Suprapubic skin (tissue), 4 donors: ENCODE data around the gene THNSL1. TPM values are rescaled to one million over a fixed set of nuclear protein-coding genes. Genes with fewer than 3 reads are reported as not detected.

Source experiments
- DNase-seq, 2 donors: peaks; one replicate each; pipeline ENCODE4 v3.0.0-alpha.2; 2019; ENCODE audit warnings: low spot score in 2 of 2
- H3K27ac ChIP-seq: fragments of 200-600 bp; sonication (generic); one replicate; pipeline ENCODE4 v1.5.1; 2019
- H3K27me3 ChIP-seq: fragments of 200-600 bp; sonication (generic); one replicate; pipeline ENCODE4 v1.5.1; 2019
- H3K36me3 ChIP-seq: fragments of 200-600 bp; sonication (generic); one replicate; pipeline ENCODE4 v1.5.1; 2019
- H3K4me1 ChIP-seq: fragments of 200-600 bp; sonication (generic); one replicate; pipeline ENCODE4 v1.5.1; 2019
- H3K4me3 ChIP-seq: fragments of 200-600 bp; sonication (generic); one replicate; pipeline ENCODE4 v1.5.1; 2019; ENCODE audit warnings: mild to moderate bottlenecking
- H3K9me3 ChIP-seq: fragments of 200-600 bp; sonication (generic); one replicate; pipeline ENCODE4 v1.5.1; 2019
- CTCF ChIP-seq, 2 donors: fragments of 200-600 bp in 1 of 2; fragments of 450-650 bp in 1 of 2; sonication (generic) in 1 of 2; IDR thresholded peaks; one replicate each; pipeline ENCODE4 v1.5.1; 2016 to 2019; ENCODE audit warnings: antibody characterized with exemption in 2 of 2, mild to moderate bottlenecking in 1 of 2, moderate library complexity in 1 of 2
- EP300 ChIP-seq: sonication (generic); formaldehyde crosslinking; IDR thresholded peaks from one replicate; pipeline ENCODE4 v1.6.1; 2017; ENCODE audit warnings: antibody characterized with exemption
- POLR2A ChIP-seq, 2 donors: fragments of 450-650 bp; IDR thresholded peaks; one replicate each; pipeline ENCODE4 v1.6.1; 2017; ENCODE audit warnings: antibody characterized with exemption in 2 of 2, mild to moderate bottlenecking in 2 of 2, moderate library complexity in 2 of 2
- POLR2AphosphoS5 ChIP-seq, 3 donors: sonication (generic); formaldehyde crosslinking; IDR thresholded peaks; one replicate each; pipeline ENCODE4 v1.6.1; 2017; ENCODE audit warnings: antibody characterized with exemption in 3 of 3
- WGBS: methylation state at CpG from one replicate; pipeline ENCODE4 v1.1.5; 2018; 5-methylcytosine and 5-hydroxymethylcytosine counted together
- total RNA-seq, 4 donors: library from RNA; depleted of rRNA; stranded (reverse); fragments of >200 nt; gene quantifications; one replicate each; pipeline ENCODE4 v1.1.0, GENCODE V29; 2016

THNSL1 gene
- total RNA-seq, 4 donors from 2014 or later, result 1.1 to 2.2 (median 2.0) TPM

DNA sequence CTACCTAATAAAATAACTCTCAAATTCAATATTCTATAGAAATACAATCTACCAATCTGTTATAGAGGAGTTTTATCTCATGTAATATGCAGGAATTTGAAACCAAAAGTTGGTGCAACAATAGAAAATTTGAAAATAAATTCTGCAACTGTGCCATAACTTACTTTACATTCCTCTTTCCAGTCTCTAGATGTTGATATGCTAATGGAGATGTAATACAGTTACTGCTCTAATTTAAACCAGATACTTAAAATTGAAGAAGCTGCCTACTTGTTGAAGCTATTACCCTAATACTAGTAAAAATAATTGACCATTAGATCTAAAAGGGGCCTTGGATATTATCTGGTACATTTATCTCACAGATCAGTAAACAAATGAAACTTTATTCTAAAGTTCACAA lies 1.8 kb upstream of the THNSL1 start:
- Histone ChIP-seq H3K36me3 (no peaks in the 10 kb centered on the region), H3K4me1 (peaks cover 22% of the 10 kb centered on the region), H3K27me3 (no peaks in the 10 kb centered on the region), H3K4me3 (no peak overlapping the region), H3K27ac (no peak overlapping the region), H3K9me3 (no peaks in the 10 kb centered on the region)
- DNase-seq, result no peak
- TF ChIP-seq POLR2A (IDR thresholded peaks at IDR 0.05), result no peak
- no peak for TF ChIP-seq EP300
- TF ChIP-seq CTCF (IDR thresholded peaks at IDR 0.05), result no peak
- TF ChIP-seq POLR2AphosphoS5 (IDR thresholded peaks at IDR 0.05), result no peak

DNA sequence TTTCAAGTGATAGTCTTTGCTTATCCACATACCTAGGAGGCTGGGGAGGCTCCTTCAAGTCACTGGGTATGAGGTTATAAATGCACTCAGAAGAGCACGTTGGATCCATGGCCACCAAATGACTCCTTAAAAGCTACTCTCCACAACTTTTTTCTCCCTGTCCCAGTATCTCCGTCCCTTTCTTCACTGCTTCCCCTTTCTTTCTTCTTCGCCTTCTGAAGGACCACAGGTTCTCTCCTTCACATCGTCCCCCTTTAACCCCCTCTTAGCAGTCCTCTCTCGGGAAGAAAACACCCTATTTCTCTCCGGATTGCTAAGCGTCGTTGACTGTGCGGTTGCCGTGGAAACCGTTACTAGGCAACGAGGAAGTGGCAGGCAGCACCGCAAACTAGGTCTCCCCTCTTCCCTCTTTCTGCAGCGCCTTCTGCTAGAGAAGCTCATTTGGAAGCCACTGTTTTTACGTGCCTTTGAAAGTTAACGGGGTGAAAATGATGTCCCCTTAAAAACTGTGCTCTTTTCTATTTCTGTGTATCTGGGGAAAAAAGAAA lies 510 bp upstream of the THNSL1 start, which contains the start of gene ENKUR:
Gene ENKUR, minus strand, starts transcription at position 331 of the 548 bp plus-strand sequence. Its CDS starts 222 bp downstream, at position 109.
- under 1% methylated on average over 16 of the region's 16 CpGs for WGBS
- Histone ChIP-seq H3K9me3 (no peaks in the 10 kb centered on the region), H3K27ac (peak within 1 kb of the TSS; percentile 96), H3K36me3 (no peaks in the 10 kb centered on the region), H3K4me1 (peaks cover 22% of the 10 kb centered on the region), H3K27me3 (no peaks in the 10 kb centered on the region), H3K4me3 (peak within 1 kb of the TSS; percentile 68)
- peak; percentile 92 to 94 for DNase-seq
- TF ChIP-seq CTCF (IDR thresholded peaks at IDR 0.05) (no peak), EP300 (no peak), POLR2AphosphoS5 (IDR thresholded peaks at IDR 0.05) (no peak), POLR2A (IDR thresholded peaks at IDR 0.05) (no peak)

GRCh38 chr10:25017154-25017590 lies 760 bp downstream of the THNSL1 start:
- no peak for TF ChIP-seq EP300
- no peak for TF ChIP-seq POLR2A (IDR thresholded peaks at IDR 0.05)
- no peak for DNase-seq
- Histone ChIP-seq H3K27ac (peak overlapping the region; percentile 96), H3K27me3 (no peaks in the 10 kb centered on the region), H3K4me3 (peak overlapping the region; percentile 68), H3K9me3 (no peaks in the 10 kb centered on the region), H3K36me3 (no peaks in the 10 kb centered on the region), H3K4me1 (peaks cover 22% of the 10 kb centered on the region)
- 6% methylated on average over 10 of the region's 10 CpGs for WGBS

DNA sequence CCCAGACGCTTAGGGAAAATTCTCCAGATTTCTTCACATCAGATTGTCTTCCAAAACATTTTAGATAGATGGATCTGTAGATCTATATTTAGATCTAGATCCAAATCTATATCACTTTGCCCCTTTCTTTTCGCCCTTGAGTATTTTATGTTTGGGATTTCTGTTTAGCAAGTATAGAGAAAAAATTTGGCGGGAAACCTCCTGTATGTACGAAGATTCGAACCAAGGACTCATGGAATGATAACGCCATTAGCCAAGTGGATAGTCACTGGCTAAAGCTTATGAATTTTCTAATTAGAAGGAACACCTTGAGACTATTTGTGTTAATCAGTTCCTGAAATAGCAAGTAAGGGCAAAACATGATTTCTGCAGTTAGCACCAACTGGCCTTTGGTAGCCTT lies 1.2 kb downstream of the THNSL1 start:
- no peak for DNase-seq
- Histone ChIP-seq H3K27me3 (no peaks in the 10 kb centered on the region), H3K27ac (peak overlapping the region; percentile 96), H3K36me3 (no peaks in the 10 kb centered on the region), H3K4me1 (peaks cover 22% of the 10 kb centered on the region), H3K4me3 (peak overlapping the region; percentile 68), H3K9me3 (no peaks in the 10 kb centered on the region)
- WGBS, result 92% methylated on average over 6 of the region's 6 CpGs
- no peak for TF ChIP-seq EP300
- TF ChIP-seq POLR2A (IDR thresholded peaks at IDR 0.05), result no peak
- TF ChIP-seq CTCF (IDR thresholded peaks at IDR 0.05), result no peak
- no peak for TF ChIP-seq POLR2AphosphoS5 (IDR thresholded peaks at IDR 0.05)

- DNase-seq, result no peak
- 93% methylated on average over 3 of the region's 3 CpGs for WGBS
- Histone ChIP-seq H3K9me3 (no peaks in the 10 kb centered on the region), H3K4me1 (peaks cover 23% of the 10 kb centered on the region), H3K27me3 (no peaks in the 10 kb centered on the region), H3K36me3 (no peaks in the 10 kb centered on the region), H3K27ac (no peak overlapping the region), H3K4me3 (no peak overlapping the region)
- no peak for TF ChIP-seq POLR2A (IDR thresholded peaks at IDR 0.05)
- no peak for TF ChIP-seq CTCF (IDR thresholded peaks at IDR 0.05)
- TF ChIP-seq EP300, result no peak
- TF ChIP-seq POLR2AphosphoS5 (IDR thresholded peaks at IDR 0.05), result no peak
Observed at GRCh38 chr10:25018703-25019102, 2.3 kb downstream of the THNSL1 start.

DNA sequence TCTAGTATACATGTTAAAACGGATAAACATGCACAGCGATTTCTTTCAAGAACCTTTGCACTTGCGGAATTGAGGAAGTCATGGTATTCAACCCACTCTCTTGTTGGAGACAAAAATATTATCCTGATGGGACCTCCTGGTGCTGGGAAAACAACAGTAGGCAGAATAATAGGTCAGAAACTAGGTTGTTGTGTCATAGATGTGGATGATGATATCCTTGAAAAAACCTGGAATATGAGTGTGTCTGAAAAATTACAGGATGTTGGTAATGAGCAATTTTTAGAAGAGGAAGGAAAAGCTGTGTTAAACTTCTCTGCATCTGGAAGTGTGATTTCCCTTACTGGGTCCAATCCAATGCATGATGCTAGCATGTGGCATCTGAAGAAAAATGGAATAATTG lies 6.9 kb downstream of the THNSL1 start:
- no peak for DNase-seq
- 70% methylated on average over 3 of the region's 3 CpGs for WGBS

More for the DNA sequence above, 6.9 kb downstream of the THNSL1 start:
- Histone ChIP-seq H3K36me3 (no peaks in the 10 kb centered on the region), H3K9me3 (no peaks in the 10 kb centered on the region), H3K4me1 (peaks cover 12% of the 10 kb centered on the region), H3K27me3 (no peaks in the 10 kb centered on the region), H3K27ac (no peak overlapping the region), H3K4me3 (no peak overlapping the region)
- TF ChIP-seq EP300, result no peak
- TF ChIP-seq CTCF (IDR thresholded peaks at IDR 0.05), result no peak
- TF ChIP-seq POLR2AphosphoS5 (IDR thresholded peaks at IDR 0.05), result no peak
- TF ChIP-seq POLR2A (IDR thresholded peaks at IDR 0.05), result no peak
